Activated naive CD4-positive, alpha-beta T cell treated with anti-CD3 and anti-CD28 coated beads, Interleukin-2, amount 50 U/mL, for 72 hours (primary cell): ENCODE results near the gene DISP1. TPM values are rescaled to one million over a fixed set of nuclear protein-coding genes. Genes with fewer than 3 reads are reported as not detected.
"Not testable (repeated sequence)": the region's sequence is repeated elsewhere in the genome, so short reads cannot be mapped to it uniquely, and the experiment has no call there.

ENCODE experiments used
- ATAC-seq, 2 donors: fragments of 150-1000 bp; cut with Tn5 transposase; 2 replicates each; pipeline ENCODE4 v1.10.0; 2021; ENCODE audit warnings: mild to moderate bottlenecking in 2 of 2, moderate library complexity in 2 of 2
- DNase-seq, 2 donors: peaks; one replicate each; pipeline ENCODE4 v3.0.0; 2021 to 2022; ENCODE audit warnings: low spot score in 2 of 2
- H3K27ac Mint-ChIP-seq, 2 donors: one replicate each; pipeline ENCODE4 v1.8.0; 2022; ENCODE audit warnings: mild to moderate bottlenecking in 2 of 2, mixed read lengths in 2 of 2
- H3K36me3 Mint-ChIP-seq, 2 donors: one replicate each; pipeline ENCODE4 v1.8.0; 2022; ENCODE audit warnings: mixed read lengths in 2 of 2
- H3K9me3 Mint-ChIP-seq, 2 donors: one replicate each; pipeline ENCODE4 v1.8.0; 2022; ENCODE audit warnings: mixed read lengths in 2 of 2
- total RNA-seq, 2 donors: library from RNA; stranded (reverse); gene quantifications; one replicate each; pipeline ENCODE4 v1.2.3, GENCODE V29; 2022

The DISP1 gene
- total RNA-seq, 2 donors from 2014 or later, result 1.5 to 2.0 TPM

DNA sequence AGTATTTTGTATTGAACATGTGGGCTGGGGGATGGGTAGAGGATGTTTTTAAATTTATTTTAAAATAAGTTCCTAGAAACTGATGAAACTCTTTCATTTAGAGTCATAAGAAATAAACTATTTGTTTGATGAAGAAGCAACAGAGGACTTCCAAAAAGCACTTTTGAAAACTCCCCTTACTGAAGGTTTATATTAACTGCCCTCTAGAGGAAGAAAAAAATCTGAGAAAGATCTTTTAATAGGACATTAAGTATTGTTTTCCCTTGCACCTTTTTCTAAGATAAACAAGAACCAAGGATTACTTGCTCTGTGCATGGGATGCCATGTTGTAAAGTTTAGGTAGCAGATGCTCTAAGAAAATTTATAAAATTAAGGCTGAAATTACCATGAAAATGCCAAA is 14.1 kb downstream of the DISP1 start:
- Mint-ChIP-seq H3K27ac (no peak overlapping the region), H3K9me3 (no peaks in the 10 kb centered on the region), H3K36me3 (no peaks in the 10 kb centered on the region)
- DNase-seq, result no peak
- no peak for ATAC-seq

DNA sequence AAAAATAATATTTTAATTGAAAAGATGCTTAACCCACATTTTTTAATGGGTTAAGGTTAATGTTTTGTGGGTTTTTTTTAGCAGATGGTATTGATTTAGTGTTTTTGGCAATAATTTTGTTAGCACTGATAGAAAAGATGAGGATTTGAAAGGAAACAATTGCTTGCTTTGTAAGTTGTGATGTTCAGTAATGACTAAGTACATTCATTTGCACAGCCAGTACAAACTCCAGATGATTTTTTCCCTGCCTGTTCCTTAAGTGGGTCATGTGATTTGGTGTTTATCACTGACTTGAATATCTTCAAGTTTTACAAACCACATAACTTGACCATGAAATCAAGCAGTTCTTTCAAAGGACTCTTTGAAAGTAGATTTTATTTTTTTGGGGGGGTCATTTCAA is 15.0 kb downstream of the DISP1 start:
- no peaks in the 10 kb centered on the region for H3K9me3 Mint-ChIP-seq
- no peaks in the 10 kb centered on the region for H3K36me3 Mint-ChIP-seq
- ATAC-seq, result no peak
- DNase-seq, result no peak
- no peak overlapping the region for H3K27ac Mint-ChIP-seq

- DNase-seq, result no peak
Measured at GRCh38 chr1:222833356-222833876, 18.6 kb downstream of the DISP1 start.

DNA sequence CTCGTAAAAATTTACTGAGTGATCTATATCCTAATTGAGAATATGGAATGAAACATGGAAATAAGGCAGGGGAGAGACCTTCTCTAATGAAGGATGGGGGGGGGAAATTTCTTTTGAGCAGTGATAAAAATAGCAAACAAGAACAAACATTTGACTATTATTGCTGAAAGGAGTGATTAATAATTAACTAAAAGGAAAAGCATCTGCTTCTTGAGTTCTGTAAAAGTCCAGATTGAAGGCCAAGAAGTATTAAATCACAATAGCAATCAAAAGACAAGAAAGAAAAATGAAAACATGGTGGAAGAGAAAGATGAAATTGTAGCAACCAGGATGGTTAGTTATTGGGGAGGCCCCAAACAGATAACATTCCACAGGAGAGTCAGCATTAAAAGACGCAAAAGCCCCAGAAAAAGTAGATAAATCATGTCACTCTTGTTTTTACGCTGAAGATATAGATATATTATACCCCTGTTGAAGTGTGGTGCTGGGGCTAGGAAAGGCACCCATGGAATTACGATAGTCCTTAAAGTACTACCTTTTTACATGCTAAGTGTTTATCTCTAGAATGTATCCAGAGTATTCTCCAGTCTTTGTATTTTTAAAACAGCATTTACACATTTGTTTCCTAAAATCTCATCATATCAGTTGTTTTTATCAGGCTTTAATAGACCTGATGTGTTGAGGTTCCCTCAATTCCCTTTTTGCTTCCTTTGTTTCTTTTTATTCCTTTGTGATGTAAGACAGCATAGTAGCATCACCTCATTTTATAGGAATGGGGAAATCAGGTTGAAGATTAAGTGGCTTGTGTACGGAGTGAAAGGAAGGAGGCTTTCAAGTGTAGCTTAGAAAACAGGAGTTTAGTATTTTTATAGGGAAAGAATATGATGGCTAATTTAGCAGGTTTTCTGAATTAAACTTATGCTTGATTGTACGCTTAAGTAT is 28.9 kb downstream of the DISP1 start:
- Mint-ChIP-seq H3K9me3 (no peaks in the 10 kb centered on the region), H3K27ac (no peak overlapping the region), H3K36me3 (peaks cover 0 to 5% of the 10 kb centered on the region in 2 donors)
- no peak for DNase-seq
- ATAC-seq, result no peak

More at GRCh38 chr1:222833356-222833876, 18.6 kb downstream of the DISP1 start:
- Mint-ChIP-seq H3K36me3 (no peaks in the 10 kb centered on the region), H3K9me3 (no peaks in the 10 kb centered on the region), H3K27ac (no peak overlapping the region)
- no peak for ATAC-seq

GRCh38 chr1:222844411-222844779 is 29.6 kb downstream of the DISP1 start:
- no peak overlapping the region for H3K27ac Mint-ChIP-seq
- H3K36me3 Mint-ChIP-seq, result no peaks in the 10 kb centered on the region
- DNase-seq (no peak), ATAC-seq (no peak)
- H3K9me3 Mint-ChIP-seq, result no peaks in the 10 kb centered on the region

GRCh38 chr1:222845763-222846162 is 30.9 kb downstream of the DISP1 start:
- Mint-ChIP-seq H3K36me3 (no peaks in the 10 kb centered on the region), H3K9me3 (no peaks in the 10 kb centered on the region), H3K27ac (no peak overlapping the region)
- DNase-seq (no peak), ATAC-seq (no peak)

GRCh38 chr1:222850550-222850949 is 35.7 kb downstream of the DISP1 start:
- H3K9me3 Mint-ChIP-seq, result not testable (repeated sequence)

GRCh38 chr1:222852326-222852725 is 37.5 kb downstream of the DISP1 start:
- Mint-ChIP-seq H3K36me3 (peaks cover 16 to 29% of the 10 kb centered on the region in 2 donors), H3K9me3 (peaks cover 4 to 6% of the 10 kb centered on the region in 2 donors), H3K27ac (no peak overlapping the region)
- DNase-seq (no peak), ATAC-seq (no peak)

More at GRCh38 chr1:222850550-222850949, 35.7 kb downstream of the DISP1 start:
- H3K27ac Mint-ChIP-seq, DNase-seq, ATAC-seq: not testable (repeated sequence)
- H3K36me3 Mint-ChIP-seq, result peaks cover 15 to 18% of the 10 kb centered on the region in 2 donors

GRCh38 chr1:222861062-222861461 is 46.2 kb downstream of the DISP1 start:
- Mint-ChIP-seq H3K36me3 (peaks cover 5 to 26% of the 10 kb centered on the region in 2 donors), H3K9me3 (peaks cover 4 to 9% of the 10 kb centered on the region in 2 donors), H3K27ac (no peak overlapping the region)
- no peak for DNase-seq
- ATAC-seq, result no peak

Other genes starting within 250 kb of the DISP1 start
- 10 to 100 TPM; 14.7 to 21.8 TPM for gene TAF1A, start 225.1 kb upstream of the DISP1 start, total RNA-seq
- 10 to 100 TPM; 40.7 to 55.1 TPM for gene MIA3, start 196.9 kb upstream of the DISP1 start, total RNA-seq
- 10 to 100 TPM; 52.9 to 75.8 TPM for gene AIDA, start 102.5 kb upstream of the DISP1 start, total RNA-seq
- gene BROX, start 102.5 kb upstream of the DISP1 start, total RNA-seq, result 10 to 100 TPM; 36.7 to 38.2 TPM
- under 1 TPM in 1 of 2 donors, not detected in 1; 0.53 TPM for gene FAM177B, start 77.8 kb upstream of the DISP1 start, total RNA-seq